Effector memory CD4-positive, alpha-beta T cell (primary cell): ENCODE results near the gene CCDC174.

ENCODE experiments used
- DNase-seq, 3 donors: peaks; one replicate each; pipeline ENCODE4 v3.0.0-alpha.2; 2020
- H3K27ac ChIP-seq: 2 replicates; pipeline ENCODE4 v1.7.0; 2013; ENCODE audit warnings: mild to moderate bottlenecking, low read length, moderate library complexity; ENCODE audit not compliant: insufficient read depth, poor library complexity, severe bottlenecking
- H3K27me3 ChIP-seq: replicated peaks from 2 replicates; pipeline ENCODE4 v1.7.0; 2013; ENCODE audit warnings: mild to moderate bottlenecking, low read length; ENCODE audit not compliant: insufficient read depth, control insufficient read depth, poor library complexity, severe bottlenecking
- H3K36me3 ChIP-seq: 2 replicates; pipeline ENCODE4 v1.7.0; 2013; ENCODE audit warnings: mild to moderate bottlenecking, low read length, moderate library complexity; ENCODE audit not compliant: control insufficient read depth, insufficient read depth
- H3K4me1 ChIP-seq: 2 replicates; pipeline ENCODE4 v1.7.0; 2013; ENCODE audit warnings: low read length, mild to moderate bottlenecking; ENCODE audit not compliant: control insufficient read depth, insufficient read depth, poor library complexity, severe bottlenecking
- H3K4me3 ChIP-seq: 2 replicates; pipeline ENCODE4 v1.7.0; 2013; ENCODE audit warnings: low read length, low read depth, mild to moderate bottlenecking; ENCODE audit not compliant: insufficient read depth, poor library complexity, severe bottlenecking
- H3K9me3 ChIP-seq: 2 replicates; pipeline ENCODE4 v1.7.0; 2013; ENCODE audit warnings: mild to moderate bottlenecking, low read length, moderate library complexity; ENCODE audit not compliant: control insufficient read depth

Gene CCDC174

DNA sequence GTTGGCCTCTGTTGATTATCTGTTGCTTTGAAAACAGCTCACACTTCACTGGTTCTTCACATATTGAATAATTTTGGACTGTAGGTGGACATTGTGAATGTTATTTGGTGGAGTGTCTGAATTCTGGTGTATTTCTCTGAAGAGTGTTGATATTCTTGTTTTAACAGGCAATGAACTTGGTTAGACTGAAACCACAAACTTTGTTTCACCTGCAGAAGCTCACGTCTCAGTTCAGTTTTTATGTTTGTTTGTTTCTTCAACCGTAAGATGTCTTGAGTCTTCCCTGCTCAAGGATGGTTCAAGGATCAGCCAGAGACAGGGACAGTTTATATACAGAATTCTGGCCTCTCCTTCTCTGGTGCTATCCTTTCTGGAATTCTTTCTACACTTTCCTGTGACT is 67.0 kb downstream of the CCDC174 start:
- DNase-seq: no peak
- H3K27me3 ChIP-seq: no peaks in the 10 kb centered on the region
- H3K36me3 ChIP-seq: no peaks in the 10 kb centered on the region

DNA sequence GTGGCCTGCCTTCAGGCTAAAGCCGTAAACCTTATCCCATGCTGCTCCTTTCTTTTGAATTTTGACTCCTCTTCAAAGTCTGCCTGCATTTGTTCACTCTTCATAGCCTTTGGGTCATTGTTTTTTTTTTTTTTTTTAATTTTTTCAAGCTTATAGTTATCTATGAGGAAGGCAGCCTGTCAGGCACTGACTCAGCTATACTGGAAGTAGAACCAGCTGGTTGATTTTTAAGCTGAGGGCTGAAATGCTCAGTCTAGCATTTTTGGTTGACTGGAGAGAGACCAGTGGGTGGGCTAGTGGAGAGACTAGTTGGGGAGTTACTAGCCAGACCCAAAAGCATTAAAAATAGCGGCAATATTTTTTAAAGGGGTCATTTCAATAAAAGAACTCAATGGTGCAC is 67.4 kb downstream of the CCDC174 start:
- no peak for DNase-seq
- H3K27ac ChIP-seq: no peak overlapping the region
- H3K27me3 ChIP-seq: no peaks in the 10 kb centered on the region

More for the DNA sequence above, 67.0 kb downstream of the CCDC174 start:
- H3K4me3 ChIP-seq: no peak overlapping the region
- H3K4me1 ChIP-seq: no peaks in the 10 kb centered on the region
- H3K9me3 ChIP-seq: no peaks in the 10 kb centered on the region
- H3K27ac ChIP-seq: no peak overlapping the region

DNA sequence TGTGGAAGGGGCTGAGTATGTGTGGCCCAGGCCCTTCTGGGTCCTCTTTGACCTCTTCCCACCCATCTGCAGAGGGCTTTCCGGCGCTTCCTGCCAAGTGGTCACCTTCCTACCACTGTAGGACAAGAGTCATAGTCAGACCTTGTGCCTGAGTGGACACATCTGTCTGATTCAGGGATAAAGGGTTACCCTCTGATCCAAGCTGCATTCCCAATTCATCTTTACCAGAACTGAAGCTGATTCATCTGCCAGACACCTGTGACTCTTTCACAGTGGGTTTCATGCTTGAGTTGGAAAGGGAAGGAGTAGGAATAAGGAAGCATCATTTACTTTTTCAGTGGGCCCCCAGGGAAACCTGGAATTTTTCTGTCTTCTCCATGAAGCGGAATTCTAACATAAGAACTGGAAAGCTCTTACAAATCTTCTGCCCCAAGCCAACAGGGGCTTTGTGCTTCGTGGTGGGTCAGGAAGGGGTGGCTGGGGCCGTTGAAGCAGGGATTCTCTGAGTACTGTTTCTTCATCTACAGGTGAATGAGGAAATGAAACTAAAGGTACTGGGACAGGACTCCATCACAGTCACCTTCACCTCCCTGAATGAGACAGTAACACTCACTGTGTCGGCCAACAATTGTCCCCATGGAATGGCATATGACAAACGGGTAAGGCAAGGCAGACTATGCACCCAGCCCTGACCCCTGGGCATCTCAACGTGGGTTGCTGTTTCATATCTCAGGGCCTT is 69.7 kb downstream of the CCDC174 start:
- no peak for DNase-seq
- H3K4me3 ChIP-seq: no peak overlapping the region
- no peak overlapping the region for H3K27ac ChIP-seq
- H3K9me3 ChIP-seq: no peaks in the 10 kb centered on the region
- no peaks in the 10 kb centered on the region for H3K4me1 ChIP-seq
- no peaks in the 10 kb centered on the region for H3K36me3 ChIP-seq
- no peaks in the 10 kb centered on the region for H3K27me3 ChIP-seq

More for the DNA sequence above, 67.4 kb downstream of the CCDC174 start:
- no peak overlapping the region for H3K4me3 ChIP-seq
- no peaks in the 10 kb centered on the region for H3K4me1 ChIP-seq
- no peaks in the 10 kb centered on the region for H3K36me3 ChIP-seq
- H3K9me3 ChIP-seq: no peaks in the 10 kb centered on the region
